ENCODE results near the gene APBA1.
"Not testable (repeated sequence)": the region's sequence is repeated elsewhere in the genome, so short reads cannot be mapped to it uniquely, and the experiment has no call there.

Gene APBA1

GRCh38 chr9:69468380-69468779 lies 203.8 kb downstream of the APBA1 start:
- DNase-seq = no peak

GRCh38 chr9:69466151-69466550 lies 206.0 kb downstream of the APBA1 start:
- no peak for DNase-seq

DNA sequence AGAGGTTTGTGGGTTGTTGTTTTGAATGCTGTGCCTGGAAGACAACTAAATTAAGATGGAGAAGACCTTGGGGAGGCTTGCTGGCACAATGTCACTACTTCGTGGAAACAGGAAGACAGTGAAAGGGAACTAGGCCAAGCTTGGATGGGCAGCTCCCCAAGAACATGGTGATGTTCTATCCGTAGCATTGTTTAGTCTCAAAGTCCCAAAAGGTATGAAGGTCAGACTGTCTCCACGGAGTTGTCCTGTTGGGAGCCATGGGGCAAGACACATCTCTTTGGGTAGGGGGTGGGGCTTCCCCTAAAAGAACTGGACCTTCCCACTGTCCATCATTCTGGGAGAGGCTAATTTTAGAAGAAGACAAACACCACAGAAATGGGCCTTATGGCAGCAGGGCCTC lies 206.7 kb downstream of the APBA1 start:
- no peak for DNase-seq

GRCh38 chr9:69463497-69464068 lies 208.6 kb downstream of the APBA1 start:
- DNase-seq = no peak

- no peak for DNase-seq
These were observed 209.8 kb downstream of the APBA1 start for GRCh38 chr9:69462394-69462793.

DNA sequence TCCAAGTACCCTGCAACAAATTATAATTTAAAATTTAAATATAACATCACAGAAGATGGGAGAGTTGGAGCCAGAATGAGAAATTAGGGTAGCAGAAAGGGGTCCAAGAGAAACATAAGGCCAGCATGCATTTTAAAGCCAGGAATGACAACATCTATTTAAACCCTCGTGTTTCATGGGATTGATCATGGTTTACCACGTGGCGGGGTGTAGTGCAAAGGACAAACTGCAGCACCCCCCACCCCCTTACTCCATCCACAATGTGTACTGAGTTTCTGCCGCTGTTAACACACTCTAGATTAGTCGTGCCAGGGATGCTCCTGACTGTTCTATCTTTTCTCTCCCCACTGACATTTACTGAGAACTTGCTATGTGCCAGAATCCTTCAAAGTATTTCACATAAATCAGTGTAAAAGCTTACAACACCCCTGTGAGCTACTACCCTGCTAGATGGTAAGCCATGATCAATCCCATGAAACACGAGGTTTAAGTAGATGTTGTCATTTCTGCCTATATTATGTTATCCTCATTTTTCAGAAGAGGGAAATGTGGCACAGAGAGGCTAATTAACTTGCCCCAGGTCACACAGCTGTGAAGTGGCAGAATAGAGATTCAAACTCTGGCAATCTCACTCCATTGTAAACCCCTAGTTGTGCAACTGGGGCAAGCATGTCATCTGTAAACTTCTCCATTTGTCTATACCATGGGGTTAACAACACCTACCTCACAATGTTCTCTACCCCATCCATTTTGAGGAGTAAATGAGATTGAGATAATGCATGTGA lies 210.9 kb downstream of the APBA1 start:
- DNase-seq = no peak

- DNase-seq = no peak
These were observed 212.2 kb downstream of the APBA1 start for GRCh38 chr9:69460012-69460411.

DNA sequence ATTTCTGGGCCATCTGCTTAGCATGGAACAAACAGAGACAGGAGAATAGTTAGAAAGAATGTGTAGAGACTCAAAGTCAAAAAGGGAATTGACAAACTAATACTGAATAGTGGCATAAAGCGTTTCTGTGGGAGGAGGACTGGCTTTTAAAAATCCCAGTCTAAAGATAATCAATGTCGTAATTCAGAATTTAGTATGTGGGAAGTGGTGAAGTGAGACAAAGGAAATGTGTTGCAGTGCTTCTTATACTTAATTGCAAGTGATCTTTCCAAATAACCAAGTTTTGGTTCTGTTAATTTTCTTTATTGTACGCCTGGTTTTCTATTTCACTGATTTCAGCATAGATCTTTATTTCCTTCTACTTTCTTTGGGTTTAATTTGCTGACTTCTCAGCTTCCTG lies 214.0 kb downstream of the APBA1 start:
- no peak for DNase-seq

DNA sequence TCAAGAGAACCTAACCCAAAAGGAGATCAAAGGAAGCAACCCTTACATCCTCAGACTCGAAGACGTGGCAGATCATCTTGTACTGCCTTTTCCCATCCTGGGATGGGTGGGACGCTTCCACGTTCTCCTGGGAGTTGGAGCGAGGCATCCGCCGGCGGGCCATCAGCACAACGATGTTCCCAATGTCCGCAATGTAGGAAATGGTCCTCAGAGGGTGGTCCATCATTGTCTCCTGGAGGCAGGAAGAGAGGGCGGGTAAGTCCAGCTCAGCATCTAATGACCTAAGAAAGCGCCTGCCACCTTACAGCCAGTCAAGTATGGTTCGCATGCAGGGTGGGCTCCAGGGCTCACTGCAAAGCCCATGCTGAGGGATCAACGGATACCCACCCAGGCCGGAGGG lies 216.0 kb downstream of the APBA1 start:
- DNase-seq = no peak

- DNase-seq = no peak
These were observed 216.9 kb downstream of the APBA1 start for GRCh38 chr9:69455311-69455710.

DNA sequence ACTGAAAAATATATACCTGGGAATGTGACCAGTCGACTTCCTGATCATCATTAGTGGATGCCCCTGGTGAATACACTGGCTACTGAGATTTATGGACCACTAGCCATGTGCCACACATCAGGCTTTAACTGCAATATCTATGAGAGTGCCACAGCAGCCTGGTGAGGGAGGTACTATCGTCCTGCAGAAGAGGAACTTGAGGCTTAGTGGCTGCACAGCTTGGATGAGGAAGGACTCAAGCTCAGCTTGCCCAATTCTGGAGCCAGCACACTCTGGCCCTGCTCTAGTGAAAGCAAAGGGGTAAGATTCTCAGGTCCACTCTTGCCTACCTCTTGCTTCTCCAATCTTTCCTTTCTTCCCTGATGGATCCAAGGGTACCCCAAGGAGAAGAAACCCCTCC lies 217.8 kb downstream of the APBA1 start:
- DNase-seq = no peak

DNA sequence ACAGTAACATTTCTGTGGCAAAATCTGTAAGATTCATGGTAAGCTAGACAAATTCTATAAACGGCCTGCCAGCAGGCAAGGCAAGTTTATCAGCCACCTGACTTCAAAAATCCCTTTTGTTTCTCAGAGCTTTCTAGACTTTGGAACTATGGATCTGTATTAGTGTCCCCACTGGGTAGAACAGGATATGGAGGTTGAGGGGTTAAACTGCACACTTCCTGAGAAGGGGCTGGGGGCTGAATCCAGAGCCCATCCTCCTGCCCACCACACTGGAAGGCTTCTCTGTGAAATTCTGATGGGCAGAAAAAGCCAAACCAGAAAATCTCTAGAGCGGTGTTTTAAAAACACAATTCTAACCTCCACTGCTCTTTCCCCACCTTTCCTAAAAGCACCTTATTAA lies 218.4 kb downstream of the APBA1 start:
- no peak for DNase-seq

- DNase-seq = no peak
These were observed 219.9 kb downstream of the APBA1 start for GRCh38 chr9:69452110-69452782.

- DNase-seq = no peak
These were observed 225.7 kb downstream of the APBA1 start for GRCh38 chr9:69446496-69446895.

GRCh38 chr9:69445251-69445650 lies 226.9 kb downstream of the APBA1 start:
- no peak for DNase-seq

DNA sequence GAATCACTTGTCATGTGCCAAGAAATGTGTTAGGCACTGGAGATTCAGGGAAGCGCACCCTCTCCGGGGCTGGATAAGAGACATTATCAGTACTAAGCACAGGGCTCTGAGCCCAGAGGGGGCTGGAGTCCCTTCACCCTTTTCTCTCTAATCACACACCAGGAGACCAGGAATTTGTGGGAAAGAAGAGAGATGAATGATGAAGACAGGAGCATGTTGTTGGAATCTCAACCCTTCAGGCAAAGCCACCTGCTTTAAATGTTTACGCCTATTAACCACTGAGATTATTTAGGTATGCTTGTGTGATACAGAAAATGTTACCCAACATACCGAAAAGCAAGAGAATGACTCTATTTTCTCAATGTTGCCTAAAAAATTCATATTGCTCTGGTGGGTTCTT lies 227.4 kb downstream of the APBA1 start:
- no peak for DNase-seq

GRCh38 chr9:69444021-69444420 lies 228.2 kb downstream of the APBA1 start:
- DNase-seq = no peak

DNA sequence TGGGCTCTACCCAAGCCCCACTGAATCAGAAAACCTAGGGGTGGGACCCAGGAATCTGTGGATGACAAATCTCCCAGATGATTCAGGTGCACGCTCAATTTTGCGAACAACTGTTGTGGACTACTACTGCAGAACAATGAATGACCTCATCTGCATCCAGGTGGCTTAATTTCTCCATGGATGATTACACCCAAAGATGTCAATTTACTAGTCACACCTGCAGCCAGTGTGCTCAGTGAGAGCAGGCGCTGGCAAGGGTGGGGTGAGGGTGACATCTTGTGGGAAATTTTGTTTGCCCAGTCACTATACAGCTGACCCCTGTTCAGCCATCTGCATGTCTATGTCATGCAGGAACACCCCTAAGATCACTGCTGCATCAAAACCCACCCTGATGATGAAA lies 229.0 kb downstream of the APBA1 start:
- no peak for DNase-seq

GRCh38 chr9:69442486-69442885 lies 229.7 kb downstream of the APBA1 start:
- DNase-seq = no peak

DNA sequence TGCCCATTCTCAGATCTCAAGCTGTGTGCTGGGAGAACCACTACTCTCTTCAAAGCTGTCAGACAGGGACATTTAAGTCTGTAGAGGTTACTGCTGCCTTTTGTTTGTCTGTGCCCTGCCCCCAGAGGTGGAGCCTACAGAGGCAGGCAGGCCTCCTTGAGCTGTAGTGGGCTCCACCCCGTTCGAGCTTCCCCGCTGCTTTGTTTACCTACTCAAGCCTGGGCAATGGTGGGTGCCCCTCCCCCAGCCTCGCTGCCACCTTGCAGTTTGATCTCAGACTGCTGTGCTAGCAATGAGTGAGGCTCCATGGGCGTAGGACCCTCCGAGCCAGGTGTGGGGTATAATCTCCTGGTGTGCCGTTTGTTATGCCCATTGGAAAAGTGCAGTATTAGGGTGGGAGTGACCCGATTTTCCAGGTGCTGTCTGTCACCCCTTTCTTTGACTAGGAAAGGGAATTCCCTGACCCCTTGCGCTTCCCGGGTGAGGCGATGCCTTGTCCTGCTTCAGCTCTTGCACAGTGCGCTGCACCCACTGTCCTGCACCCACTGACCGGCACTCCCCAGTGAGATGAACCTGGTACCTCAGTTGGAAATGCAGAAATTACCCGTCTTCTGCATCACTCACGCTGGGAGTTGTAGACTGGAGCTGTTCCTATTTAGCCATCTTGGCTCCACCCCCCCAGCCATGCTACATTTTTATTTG lies 231.8 kb downstream of the APBA1 start:
- peak; percentile 17 for DNase-seq

- DNase-seq = not testable (repeated sequence)
These were observed 232.5 kb downstream of the APBA1 start for GRCh38 chr9:69439654-69440053.

- DNase-seq = no peak
These were observed 238.2 kb downstream of the APBA1 start for GRCh38 chr9:69433968-69434367.

DNA sequence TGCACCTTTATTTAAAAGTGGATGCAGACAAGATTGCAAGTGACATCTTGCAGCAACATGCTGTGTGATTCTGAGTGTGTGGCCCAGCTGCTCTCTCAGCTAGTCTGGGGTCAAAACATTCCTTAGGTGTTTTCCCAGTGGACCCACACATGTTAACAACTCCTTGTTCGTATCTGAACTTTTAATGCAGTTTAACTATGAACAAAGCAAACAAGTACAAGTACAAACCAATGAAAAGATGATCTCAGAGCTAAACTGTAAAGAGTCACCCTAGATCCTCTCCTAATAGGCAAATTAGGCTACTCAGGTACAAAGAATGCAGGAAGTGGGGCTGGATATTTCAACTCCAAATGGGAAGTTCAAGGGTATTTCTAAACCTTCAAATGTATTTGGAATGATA lies 238.8 kb downstream of the APBA1 start:
- no peak for DNase-seq

GRCh38 chr9:69432623-69433022 lies 239.5 kb downstream of the APBA1 start:
- DNase-seq = no peak

Data from CD4-positive, alpha-beta T cell treated with Interleukin-10 for 1 hour (primary cell).